HEK293 (cell line): ENCODE results near the gene GABBR2.

Experiments
- CTCF ChIA-PET: fragments of 350-600 bp; formaldehyde crosslinking; extraction: SDS; loops from one replicate; lab custom pipeline; 2021; ENCODE audit warnings: antibody characterized with exemption; lab: Yijun Ruan, JAX
- POLR2A ChIA-PET: fragments of 300-600 bp; formaldehyde crosslinking; extraction: SDS; loops from one replicate; lab custom pipeline; 2020; ENCODE audit warnings: antibody characterized with exemption, inconsistent platforms; lab: Yijun Ruan, JAX
- H3K27ac ChIP-seq: fragments of 200-500 bp; sonication (Bioruptor generic); 2 replicates; pipeline ENCODE4 v1.5.1; 2014; ENCODE audit warnings: low read depth, low read length, control low read depth, inconsistent platforms; ENCODE audit errors: extremely low read depth
- H3K36me3 ChIP-seq, 2 experiments: fragments of 200-500 bp in 1 of 2; sonication (Bioruptor generic) in 1 of 2; 1 replicate in 1 of 2; 2 replicates in 1 of 2; pipeline ENCODE4 v1.5.1; 2014 to 2017; ENCODE audit warnings: inconsistent platforms in 2 of 2, low read length in 2 of 2; ENCODE audit not compliant: control insufficient read depth in 2 of 2, insufficient read depth in 1 of 2
- H3K4me1 ChIP-seq: fragments of 200-500 bp; sonication (Bioruptor generic); 2 replicates; pipeline ENCODE4 v1.5.1; 2014; ENCODE audit warnings: mild to moderate bottlenecking, low read length, inconsistent platforms; ENCODE audit not compliant: control insufficient read depth, insufficient read depth
- H3K4me3 ChIP-seq: 2 replicates; pipeline ENCODE4 v1.5.1; 2011; ENCODE audit warnings: low read depth, mild to moderate bottlenecking, control low read depth, low read length, moderate library complexity
- H3K9me3 ChIP-seq: fragments of 200-500 bp; sonication (Bioruptor generic); 2 replicates; pipeline ENCODE4 v1.5.1; 2014; ENCODE audit warnings: low read depth, low read length, inconsistent platforms; ENCODE audit not compliant: control insufficient read depth, insufficient read depth
- GFI1B ChIP-seq: fragments of 450-650 bp; formaldehyde crosslinking; IDR thresholded peaks from 2 replicates; pipeline ENCODE4 v1.5.1; 2016; ENCODE audit warnings: missing biosample characterization, missing genetic modification characterization
- GLI4 ChIP-seq: fragments of 450-650 bp; formaldehyde crosslinking; IDR thresholded peaks from 2 replicates; pipeline ENCODE4 v1.5.1; 2016; ENCODE audit warnings: missing biosample characterization, missing genetic modification characterization
- GLIS2 ChIP-seq: fragments of 450-650 bp; formaldehyde crosslinking; IDR thresholded peaks from 2 replicates; pipeline ENCODE4 v1.5.1; 2016; ENCODE audit warnings: missing biosample characterization, missing genetic modification characterization
- HOXA7 ChIP-seq: sonication (generic); formaldehyde crosslinking; IDR thresholded peaks from 2 replicates; pipeline ENCODE4 v1.8.1; 2022; ENCODE audit warnings: missing genetic modification reagents, borderline replicate concordance
- KLF1 ChIP-seq: fragments of 450-650 bp; formaldehyde crosslinking; IDR thresholded peaks from 2 replicates; pipeline ENCODE4 v1.5.1; 2016; ENCODE audit warnings: missing biosample characterization, missing genetic modification characterization
- MZF1 ChIP-seq: fragments of 450-650 bp; formaldehyde crosslinking; IDR thresholded peaks from 2 replicates; pipeline ENCODE4 v1.5.1; 2017; ENCODE audit warnings: missing biosample characterization, missing genetic modification characterization, borderline replicate concordance
- OSR2 ChIP-seq: fragments of 450-650 bp; formaldehyde crosslinking; IDR thresholded peaks from 2 replicates; pipeline ENCODE4 v1.5.1; 2016; ENCODE audit warnings: missing biosample characterization, missing genetic modification characterization
- SETDB1 ChIP-seq: IDR thresholded peaks from one replicate; pipeline ENCODE4 v1.6.1; 2017; ENCODE audit warnings: mild to moderate bottlenecking, low read length, moderate library complexity, mixed read lengths; ENCODE audit not compliant: insufficient read length
- SP7 ChIP-seq: fragments of 450-650 bp; formaldehyde crosslinking; IDR thresholded peaks from 2 replicates; pipeline ENCODE4 v1.5.1; 2016; ENCODE audit warnings: missing biosample characterization, missing genetic modification characterization
- ZBTB21 ChIP-seq: fragments of 450-650 bp; formaldehyde crosslinking; IDR thresholded peaks from 2 replicates; pipeline ENCODE4 v1.5.1; 2017; ENCODE audit warnings: missing biosample characterization, missing genetic modification characterization
- ZNF140 ChIP-seq: fragments of 450-650 bp; formaldehyde crosslinking; IDR thresholded peaks from 2 replicates; pipeline ENCODE4 v1.5.1; 2016; ENCODE audit warnings: missing biosample characterization, missing genetic modification characterization
- ZNF221 ChIP-seq: fragments of 450-650 bp; formaldehyde crosslinking; IDR thresholded peaks from 2 replicates; pipeline ENCODE4 v1.5.1; 2017; ENCODE audit warnings: missing biosample characterization, missing genetic modification characterization, borderline replicate concordance
- ZNF280D ChIP-seq: fragments of 450-650 bp; formaldehyde crosslinking; IDR thresholded peaks from 2 replicates; pipeline ENCODE4 v1.5.1; 2016; ENCODE audit warnings: missing biosample characterization, missing genetic modification characterization
- ZNF391 ChIP-seq: fragments of 450-650 bp; formaldehyde crosslinking; IDR thresholded peaks from 2 replicates; pipeline ENCODE4 v1.5.1; 2016; ENCODE audit warnings: low read depth, missing biosample characterization, missing genetic modification characterization, borderline replicate concordance
- ZNF488 ChIP-seq: fragments of 450-650 bp; formaldehyde crosslinking; IDR thresholded peaks from 2 replicates; pipeline ENCODE4 v1.5.1; 2016; ENCODE audit warnings: missing biosample characterization, missing genetic modification characterization
- ZNF596 ChIP-seq: fragments of 450-650 bp; IDR thresholded peaks from 2 replicates; pipeline ENCODE4 v1.5.0; 2018; ENCODE audit warnings: missing biosample characterization, mild to moderate bottlenecking, missing genetic modification characterization, moderate library complexity
- ZNF621 ChIP-seq: fragments of 450-650 bp; formaldehyde crosslinking; IDR thresholded peaks from 2 replicates; pipeline ENCODE4 v1.5.1; 2017; ENCODE audit warnings: missing biosample characterization, missing genetic modification characterization
- ZNF658 ChIP-seq: fragments of 450-650 bp; formaldehyde crosslinking; IDR thresholded peaks from 2 replicates; pipeline ENCODE4; 2016; ENCODE audit warnings: missing biosample characterization, missing genetic modification characterization
- ZNF660 ChIP-seq: fragments of 450-650 bp; IDR thresholded peaks from 2 replicates; pipeline ENCODE4 v1.5.1; 2018; ENCODE audit warnings: missing biosample characterization, mild to moderate bottlenecking, missing genetic modification characterization
- ZNF777 ChIP-seq: fragments of 450-650 bp; formaldehyde crosslinking; IDR thresholded peaks from 2 replicates; pipeline ENCODE4 v1.5.1; 2017; ENCODE audit warnings: missing biosample characterization, missing genetic modification characterization, borderline replicate concordance
- ZNF791 ChIP-seq: fragments of 450-650 bp; formaldehyde crosslinking; IDR thresholded peaks from 2 replicates; pipeline ENCODE4 v1.5.1; 2016; ENCODE audit warnings: missing biosample characterization, missing genetic modification characterization
- ZNF792 ChIP-seq: fragments of 450-650 bp; formaldehyde crosslinking; IDR thresholded peaks from 2 replicates; pipeline ENCODE4 v1.5.1; 2016; ENCODE audit warnings: missing biosample characterization, missing genetic modification characterization
- ZSCAN16 ChIP-seq: fragments of 450-650 bp; formaldehyde crosslinking; IDR thresholded peaks from 2 replicates; pipeline ENCODE4 v1.5.1; 2016; ENCODE audit warnings: missing biosample characterization, missing genetic modification characterization
- ZSCAN4 ChIP-seq: fragments of 450-650 bp; formaldehyde crosslinking; IDR thresholded peaks from 2 replicates; pipeline ENCODE4 v1.5.1; 2017; ENCODE audit warnings: missing biosample characterization, missing genetic modification characterization

The GABBR2 gene

GRCh38 chr9:98602839-98603500 lies 105.8 kb downstream of the GABBR2 start (continued):
- TF ChIP-seq ZBTB21 (no peak), ZNF488 (tag by site-specific recombination) (no peak), SETDB1 (no peak)

GRCh38 chr9:98600631-98601030 lies 108.1 kb downstream of the GABBR2 start:
- H3K4me3 ChIP-seq, result no peak overlapping the region
- no peaks in the 10 kb centered on the region for H3K9me3 ChIP-seq
- CTCF ChIA-PET, result interaction anchor here (0.6 kb wide), 1 partner anchor 248 kb away, joined by 3 read pairs; no protein-coding TSS in a partner anchor
- no peaks in the 10 kb centered on the region for H3K36me3 ChIP-seq
- TF ChIP-seq ZSCAN16 (tag by site-specific recombination) (no peak), ZNF280D (tag by site-specific recombination) (no peak), GFI1B (tag by site-specific recombination) (no peak), ZNF792 (no peak), ZNF596 (no peak), ZNF777 (tag by site-specific recombination) (no peak), ZNF621 (tag by site-specific recombination) (no peak), ZNF791 (no peak), ZNF140 (no peak)
- TF ChIP-seq, all 188 proteins: peak for 0
- no peak overlapping the region for H3K27ac ChIP-seq
- POLR2A ChIA-PET, result no interaction called here
- H3K4me1 ChIP-seq, result no peaks in the 10 kb centered on the region

- no peaks in the 10 kb centered on the region for H3K9me3 ChIP-seq
- no peaks in the 10 kb centered on the region for H3K36me3 ChIP-seq
- H3K4me3 ChIP-seq, result no peak overlapping the region
- no peak overlapping the region for H3K27ac ChIP-seq
- no peaks in the 10 kb centered on the region for H3K4me1 ChIP-seq
- ChIA-PET POLR2A (no interaction called here), CTCF (no interaction called here)
- no peak for TF ChIP-seq OSR2 (tag by site-specific recombination)
Observed at GRCh38 chr9:98599566-98600216, 109.0 kb downstream of the GABBR2 start.

GRCh38 chr9:98598861-98599260 lies 109.9 kb downstream of the GABBR2 start:
- H3K36me3 ChIP-seq, result no peaks in the 10 kb centered on the region
- ChIA-PET CTCF (no interaction called here), POLR2A (no interaction called here)
- no peaks in the 10 kb centered on the region for H3K9me3 ChIP-seq
- H3K27ac ChIP-seq, result no peak overlapping the region
- no peaks in the 10 kb centered on the region for H3K4me1 ChIP-seq
- H3K4me3 ChIP-seq, result no peak overlapping the region
- TF ChIP-seq HOXA7 (CRISPR knock-in tag), result no peak
- TF ChIP-seq GLI4, result no peak
- TF ChIP-seq GLIS2 (tag by site-specific recombination), result no peak
- TF ChIP-seq ZNF792, result no peak
- no peak for TF ChIP-seq ZNF391
- no peak for TF ChIP-seq ZNF658
- TF ChIP-seq ZNF488 (tag by site-specific recombination), result no peak
- TF ChIP-seq ZSCAN4 (tag by site-specific recombination), result no peak
- no peak for TF ChIP-seq SP7 (tag by site-specific recombination)
- no peak for TF ChIP-seq ZNF660
- no peak for TF ChIP-seq MZF1 (tag by site-specific recombination)
- TF ChIP-seq ZNF221, result no peak
- TF ChIP-seq KLF1 (tag by site-specific recombination), result no peak
